Fibroblast of pulmonary artery (primary cell): ENCODE data around the gene DOCK3.
"Not testable (repeated sequence)": the region's sequence is repeated elsewhere in the genome, so short reads cannot be mapped to it uniquely, and the experiment has no call there.

Experiments used
- DNase-seq: peaks from one replicate; pipeline ENCODE4 v3.0.0-alpha.2; 2010; ENCODE audit warnings: low read depth
- H3K4me3 ChIP-seq: replicated peaks from 2 replicates; pipeline ENCODE4 v1.5.1; 2011; ENCODE audit warnings: low read depth, mild to moderate bottlenecking, control low read depth, low read length, moderate library complexity
- TF ChIP-seq, protein P1 (sequence below): IDR thresholded peaks from 2 replicates; pipeline ENCODE4 v1.5.1; 2011; ENCODE audit warnings: mild to moderate bottlenecking, control low read depth, low read length, inconsistent platforms; ENCODE audit errors: missing control alignments

Gene DOCK3

GRCh38 chr3:50786631-50787030 lies 111.9 kb downstream of the DOCK3 start:
- H3K4me3 ChIP-seq: no peak overlapping the region
- TF ChIP-seq, protein P1, sequence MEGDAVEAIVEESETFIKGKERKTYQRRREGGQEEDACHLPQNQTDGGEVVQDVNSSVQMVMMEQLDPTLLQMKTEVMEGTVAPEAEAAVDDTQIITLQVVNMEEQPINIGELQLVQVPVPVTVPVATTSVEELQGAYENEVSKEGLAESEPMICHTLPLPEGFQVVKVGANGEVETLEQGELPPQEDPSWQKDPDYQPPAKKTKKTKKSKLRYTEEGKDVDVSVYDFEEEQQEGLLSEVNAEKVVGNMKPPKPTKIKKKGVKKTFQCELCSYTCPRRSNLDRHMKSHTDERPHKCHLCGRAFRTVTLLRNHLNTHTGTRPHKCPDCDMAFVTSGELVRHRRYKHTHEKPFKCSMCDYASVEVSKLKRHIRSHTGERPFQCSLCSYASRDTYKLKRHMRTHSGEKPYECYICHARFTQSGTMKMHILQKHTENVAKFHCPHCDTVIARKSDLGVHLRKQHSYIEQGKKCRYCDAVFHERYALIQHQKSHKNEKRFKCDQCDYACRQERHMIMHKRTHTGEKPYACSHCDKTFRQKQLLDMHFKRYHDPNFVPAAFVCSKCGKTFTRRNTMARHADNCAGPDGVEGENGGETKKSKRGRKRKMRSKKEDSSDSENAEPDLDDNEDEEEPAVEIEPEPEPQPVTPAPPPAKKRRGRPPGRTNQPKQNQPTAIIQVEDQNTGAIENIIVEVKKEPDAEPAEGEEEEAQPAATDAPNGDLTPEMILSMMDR: no peak
- no peak for DNase-seq

DNA sequence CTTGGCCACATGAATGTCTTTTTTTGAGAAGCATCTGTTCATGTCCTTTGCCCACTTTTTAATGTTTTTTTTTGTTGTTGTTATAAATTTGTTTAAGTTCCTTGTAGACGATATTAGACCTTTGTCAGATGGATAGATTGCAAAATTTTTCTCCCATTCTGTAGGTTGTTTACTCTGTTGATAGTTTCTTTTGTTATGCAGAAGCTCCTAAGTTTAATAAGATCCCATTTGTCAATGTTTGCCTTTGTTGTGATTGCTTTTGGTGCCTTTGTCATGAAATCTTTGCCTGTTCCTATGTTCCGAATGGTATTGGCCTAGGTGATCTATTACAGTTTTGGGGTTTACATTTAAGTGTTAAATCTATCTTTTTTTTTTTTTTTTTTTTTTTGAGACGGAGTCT lies 116.2 kb downstream of the DOCK3 start:
- H3K4me3 ChIP-seq, DNase-seq: not testable (repeated sequence)

- TF ChIP-seq, protein P1: no peak
- DNase-seq: no peak
- no peak overlapping the region for H3K4me3 ChIP-seq
Observed at GRCh38 chr3:50792568-50792967, 117.8 kb downstream of the DOCK3 start.

GRCh38 chr3:50803805-50804204 lies 129.1 kb downstream of the DOCK3 start:
- H3K4me3 ChIP-seq, DNase-seq: not testable (repeated sequence)

- not testable (repeated sequence) for H3K4me3 ChIP-seq, DNase-seq
Observed at GRCh38 chr3:50804376-50804775, 129.6 kb downstream of the DOCK3 start.

- no peak overlapping the region for H3K4me3 ChIP-seq
- no peak for DNase-seq
- TF ChIP-seq, protein P1: no peak
Observed at GRCh38 chr3:50805321-50805720, 130.6 kb downstream of the DOCK3 start.

GRCh38 chr3:50806031-50806430 lies 131.3 kb downstream of the DOCK3 start:
- H3K4me3 ChIP-seq: no peak overlapping the region
- DNase-seq: no peak
- TF ChIP-seq, protein P1: no peak

- no peak for DNase-seq
- TF ChIP-seq, protein P1: no peak
- no peak overlapping the region for H3K4me3 ChIP-seq
Observed at GRCh38 chr3:50806806-50807205, 132.1 kb downstream of the DOCK3 start.

DNA sequence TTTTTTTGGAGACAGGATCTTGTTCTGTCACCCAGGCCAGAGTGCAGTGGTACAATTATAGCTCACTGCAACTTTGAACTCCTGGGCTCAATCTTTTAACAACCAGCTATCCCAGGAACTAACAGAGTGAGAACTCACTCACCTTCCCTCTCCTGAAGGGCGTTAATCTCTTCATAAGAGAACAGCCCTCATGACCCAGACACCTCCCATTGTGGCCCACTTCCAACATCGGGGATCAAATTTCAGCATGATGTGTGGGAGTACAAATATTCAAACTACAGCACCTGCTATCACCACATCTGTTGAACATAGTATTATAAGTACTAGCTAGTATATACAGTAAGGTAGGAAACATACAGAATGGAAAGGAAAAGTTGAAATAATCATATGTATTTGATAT lies 132.5 kb downstream of the DOCK3 start:
- no peak for DNase-seq
- TF ChIP-seq, protein P1: no peak
- no peak overlapping the region for H3K4me3 ChIP-seq
